Heart right ventricle (tissue), 16 donors: Measurements from ENCODE around the gene TECPR2. TPM values are rescaled to one million over a fixed set of nuclear protein-coding genes. Genes with fewer than 3 reads are reported as not detected.

ENCODE experiments used
- ATAC-seq, 8 donors: fragments of 200-7000 bp; cut with Tn5 transposase; one replicate each; pipeline ENCODE4 v1.9.1; 2020; ENCODE audit warnings: mild to moderate bottlenecking in 8 of 8, moderate library complexity in 8 of 8, moderate number of reproducible peaks in 1 of 8
- DNase-seq, 2 donors: peaks; one replicate each; pipeline ENCODE4 v3.0.0-alpha.2; 2020
- H3K27ac ChIP-seq, 10 donors: fragments of 200-600 bp; sonication (generic) in 2 of 10; one replicate each; pipeline versions ENCODE4 v1.5.0 to v1.8.0; 2020 to 2022; ENCODE audit warnings: mild to moderate bottlenecking in 3 of 10
- H3K27me3 ChIP-seq, 7 donors: fragments of 200-600 bp; one replicate each; pipeline ENCODE4 v1.8.0; 2021 to 2022; ENCODE audit warnings: mild to moderate bottlenecking in 2 of 7
- H3K36me3 ChIP-seq, 9 donors: fragments of 200-600 bp; sonication (generic) in 1 of 9; one replicate each; pipeline versions ENCODE4 v1.5.0 to v1.8.0; 2020 to 2022; ENCODE audit warnings: mild to moderate bottlenecking in 2 of 9
- H3K4me1 ChIP-seq, 9 donors: fragments of 200-600 bp; sonication (generic) in 1 of 9; one replicate each; pipeline versions ENCODE4 v1.5.0 to v1.8.0; 2020 to 2022; ENCODE audit warnings: mild to moderate bottlenecking in 4 of 9
- H3K4me3 ChIP-seq, 10 donors: fragments of 200-600 bp; sonication (generic) in 2 of 10; one replicate each; pipeline versions ENCODE4 v1.5.0 to v1.8.0; 2020 to 2022; ENCODE audit warnings: mild to moderate bottlenecking in 7 of 10, moderate library complexity in 2 of 10
- H3K9me3 ChIP-seq, 11 donors: fragments of 200-600 bp in 10 of 11; sonication (generic) in 2 of 11; one replicate each; pipeline versions ENCODE4 v1.5.0 to v1.8.0; 2013 to 2022; ENCODE audit warnings: mild to moderate bottlenecking in 2 of 11, control low read depth in 1 of 11, moderate library complexity in 1 of 11
- CTCF ChIP-seq, 9 donors: fragments of 200-600 bp; sonication (generic) in 2 of 9; IDR thresholded peaks; one replicate each; pipeline versions ENCODE4 v1.5.0 to v1.8.0; 2021 to 2022; ENCODE audit warnings: antibody characterized with exemption in 9 of 9, mild to moderate bottlenecking in 5 of 9, moderate library complexity in 1 of 9
- WGBS, 2 donors: extraction: QIAGEN DNeasy Blood & Tissue Kit; methylation state at CpG; one replicate each; pipeline ENCODE4 v1.1.7; 2013; ENCODE audit warnings: inconsistent platforms in 1 of 2; 5-methylcytosine and 5-hydroxymethylcytosine counted together
- intact Hi-C, 10 donors: fragments of 100-400 bp; cut with DNase I; formaldehyde crosslinking; loops; one replicate each; pipeline versions ENCODE4 v1.11.1 to v1.14.2; 2022
- polyA plus RNA-seq, 2 donors: library from polyadenylated mRNA; stranded (reverse); fragments of 200-250 nt; gene quantifications; one replicate each; pipeline ENCODE4 v1.2.3, GENCODE V29; 2013
- total RNA-seq, 10 donors: library from RNA; stranded (reverse); fragmentation: NEBNext Ultra II Directional in 3 of 10; extraction: Animal tissue kit (Norgen Biotek cat#: 25700) in 3 of 10; gene quantifications; one replicate each; pipeline versions ENCODE4 v1.2.1 to v1.2.4, GENCODE V29; 2021 to 2023
- donor health status: Arrhythmogenic right ventricular cardiomyopathy.
- donor health status: ischemic (EF 13 %, LVEDD 7.1; RV severe dilation, severe dysfunction).
- donor health status: healthy with polysubstance abuse.
- donor health status: DM: no; HTN: yes; CAD: no.
- donor health status: DM: no; HTN: no; CAD: no.
- donor health status: ischemic (EF 25% LVEDD 6.9; RV normal size, moderate dysfunction).
- donor health status: ischemic (EF 25% LVEDD 5.7; RV mildly dilated, moderate dysfunction).
- donor health status: healthy.
- donor health status: DM: yes; HTN: yes; CAD: no.
- donor health status: Ischemic cardiomyopathy.
- donor health status: ischemic (EF 35%, LVEDD 5.7; RV mildly dilated, moderate dysfunction).
- donor health status: nonischemic (EF 11% LVEDD 7.7; RV severe dilation, severe dysfunction).
- donor health status: DM: yes; HTN: yes; CAD: no.
- donor health status: PGD.
- donor health status: ischemic (EF 29% LVEDD 5.4; RV normal size, mild dysfunction).
- donor health status: nonischemic (EF 23%, LVEDD 6.1; RV moderate dilation, normal function).

TECPR2 gene
- total and polyA plus RNA-seq, 12 donors, result 6.8 to 34.2 (median 24.8) TPM

- WGBS, 2 donors, result 90 to 91% methylated on average over 8 of the region's 8 CpGs
- Histone ChIP-seq H3K4me1 (no peaks in the 10 kb centered on the region), H3K4me3 (no peak overlapping the region)
These were observed 57.0 kb downstream of the TECPR2 start for GRCh38 chr14:102419716-102420115.

GRCh38 chr14:102421411-102422057, 58.8 kb downstream of the TECPR2 start:
- ATAC-seq (no peak), DNase-seq (no peak)
- Histone ChIP-seq H3K27ac (no peak overlapping the region), H3K4me1 (no peaks in the 10 kb centered on the region), H3K27me3 (no peaks in the 10 kb centered on the region), H3K36me3 (peaks cover 0 to 77% (median 0%) of the 10 kb centered on the region in 9 donors), H3K9me3 (no peaks in the 10 kb centered on the region), H3K4me3 (no peak overlapping the region)
- 90 to 91% methylated on average over 10 of the region's 10 CpGs for WGBS, 2 donors
- TF ChIP-seq CTCF (IDR thresholded peaks at IDR 0.05), result no peak
- intact Hi-C loops, result no loop called here

More at GRCh38 chr14:102419716-102420115, 57.0 kb downstream of the TECPR2 start:
- Histone ChIP-seq H3K9me3 (no peaks in the 10 kb centered on the region), H3K27me3 (no peaks in the 10 kb centered on the region), H3K27ac (no peak overlapping the region), H3K36me3 (peaks cover 0 to 76% (median 7%) of the 10 kb centered on the region in 9 donors)
- intact Hi-C loops, result no loop called here
- no peak for TF ChIP-seq CTCF (IDR thresholded peaks at IDR 0.05)
- ATAC-seq, result no peak
- DNase-seq, result no peak

- no peaks in the 10 kb centered on the region for H3K4me1 ChIP-seq
- no peaks in the 10 kb centered on the region for H3K9me3 ChIP-seq
- 94 to 96% methylated on average over 4 of the region's 4 CpGs for WGBS, 2 donors
- no peaks in the 10 kb centered on the region for H3K27me3 ChIP-seq
- no peak for DNase-seq
- H3K4me3 ChIP-seq, result no peak overlapping the region
- no peak for ATAC-seq
- intact Hi-C loops, result no loop called here
- H3K36me3 ChIP-seq, result peaks cover 0 to 95% (median 0%) of the 10 kb centered on the region in 9 donors
- no peak overlapping the region for H3K27ac ChIP-seq
- no peak for TF ChIP-seq CTCF (IDR thresholded peaks at IDR 0.05)
These were observed 61.8 kb downstream of the TECPR2 start for GRCh38 chr14:102424520-102424919.

- Histone ChIP-seq H3K27ac (no peak overlapping the region), H3K4me1 (no peaks in the 10 kb centered on the region), H3K36me3 (peaks cover 0 to 95% (median 0%) of the 10 kb centered on the region in 9 donors), H3K27me3 (no peaks in the 10 kb centered on the region), H3K9me3 (no peaks in the 10 kb centered on the region), H3K4me3 (no peak overlapping the region)
- no peak for TF ChIP-seq CTCF (IDR thresholded peaks at IDR 0.05)
- intact Hi-C loops, result no loop called here
- no peak for ATAC-seq
- DNase-seq, result no peak
- WGBS, 2 donors, result 95 to 97% methylated on average over 10 of the region's 10 CpGs
These were observed 62.2 kb downstream of the TECPR2 start for GRCh38 chr14:102424923-102425322.
